Keratinocyte (primary cell): Measurements from ENCODE around the gene MLN. TPM values are rescaled to one million over a fixed set of nuclear protein-coding genes. Genes with fewer than 3 reads are reported as not detected.
A peak's percentile ranks its signal among the peaks of the same experiment; 100 is the strongest.

Experiments used
- DNase-seq: peaks from one replicate; pipeline ENCODE4 v3.0.0-alpha.2; 2011; ENCODE audit warnings: low read depth, missing footprints, low spot score
- FAIRE-seq: peaks from 2 replicates; lab custom pipeline; 2011; peaks lifted over from hg19 to GRCh38; lab: Jason Lieb, UNC
- H2AFZ ChIP-seq: 2 replicates; pipeline ENCODE4 v1.6.0; 2012; ENCODE audit warnings: low read length, control low read depth, inconsistent platforms; ENCODE audit not compliant: control insufficient read depth
- H3K27ac ChIP-seq: 2 replicates; pipeline ENCODE4 v1.5.1; 2011; ENCODE audit warnings: low read length; ENCODE audit not compliant: control insufficient read depth, insufficient read depth
- H3K27me3 ChIP-seq: 3 replicates; pipeline ENCODE4 v1.6.0; 2011; ENCODE audit warnings: low read length; ENCODE audit not compliant: control insufficient read depth, insufficient read depth; ENCODE audit errors: extremely low read depth
- H3K36me3 ChIP-seq, 2 experiments: 2 replicates in 1 of 2; 3 replicates in 1 of 2; pipeline ENCODE4 v1.5.1; 2011; ENCODE audit warnings: low read length in 2 of 2, mild to moderate bottlenecking in 1 of 2; ENCODE audit not compliant: control insufficient read depth in 2 of 2, insufficient read depth in 2 of 2; ENCODE audit errors: extremely low read depth in 1 of 2
- H3K4me1 ChIP-seq: 3 replicates; pipeline ENCODE4 v1.5.1; 2011; ENCODE audit warnings: low read length; ENCODE audit not compliant: control insufficient read depth, insufficient read depth; ENCODE audit errors: extremely low read depth
- H3K4me2 ChIP-seq: 3 replicates; pipeline ENCODE4 v1.6.0; 2011; ENCODE audit warnings: low read depth, low read length; ENCODE audit not compliant: control insufficient read depth, insufficient read depth; ENCODE audit errors: extremely low read depth
- H3K4me3 ChIP-seq, 3 experiments: fragments of 200-600 bp in 1 of 3; sonication (generic) in 1 of 3; 2 replicates in 2 of 3; 3 replicates in 1 of 3; pipeline ENCODE4 v1.5.1; 2011 to 2016; ENCODE audit warnings: low read length in 3 of 3, mild to moderate bottlenecking in 3 of 3, control low read depth in 2 of 3, inconsistent platforms in 1 of 3, low read depth in 1 of 3, mixed read lengths in 1 of 3, mixed run types in 1 of 3, moderate library complexity in 1 of 3; ENCODE audit not compliant: control insufficient read depth in 2 of 3, insufficient read depth in 2 of 3; ENCODE audit errors: extremely low read depth in 1 of 3
- H3K79me2 ChIP-seq: 2 replicates; pipeline ENCODE4 v1.6.0; 2012; ENCODE audit warnings: low read length; ENCODE audit not compliant: control insufficient read depth, insufficient read depth
- H3K9ac ChIP-seq: 3 replicates; pipeline ENCODE4 v1.6.0; 2011; ENCODE audit warnings: low read length; ENCODE audit not compliant: control insufficient read depth, insufficient read depth; ENCODE audit errors: extremely low read depth
- H3K9me1 ChIP-seq: 3 replicates; pipeline ENCODE4 v1.6.0; 2011; ENCODE audit warnings: low read length; ENCODE audit not compliant: control insufficient read depth, insufficient read depth; ENCODE audit errors: extremely low read depth
- H3K9me3 ChIP-seq: 2 replicates; pipeline ENCODE4 v1.5.1; 2012; ENCODE audit warnings: low read depth, low read length; ENCODE audit not compliant: control insufficient read depth
- H4K20me1 ChIP-seq: 3 replicates; pipeline ENCODE4 v1.6.0; 2011; ENCODE audit warnings: low read length; ENCODE audit not compliant: control insufficient read depth, insufficient read depth; ENCODE audit errors: extremely low read depth
- CTCF ChIP-seq, 3 experiments: IDR thresholded peaks in 1 of 3; conservative IDR thresholded peaks in 1 of 3; optimal IDR thresholded peaks in 1 of 3; 2 replicates in 2 of 3; 3 replicates in 1 of 3; pipeline versions ENCODE3 to v1.5.1; 2011; ENCODE audit warnings: low read length in 3 of 3, mild to moderate bottlenecking in 3 of 3, moderate library complexity in 2 of 3, control low read depth in 1 of 3, inconsistent platforms in 1 of 3; ENCODE audit not compliant: insufficient read depth in 2 of 3; ENCODE audit errors: extremely low read depth in 1 of 3
- EZH2 ChIP-seq: IDR thresholded peaks from one replicate; pipeline ENCODE4 v1.6.1; 2012; ENCODE audit warnings: inconsistent platforms, mild to moderate bottlenecking, low read length, moderate library complexity
- dilution Hi-C: fragments of 300-500 bp; cut with MboI; formaldehyde crosslinking; loops from one replicate; pipeline ENCODE4 v1.7.0; 2020; ENCODE audit warnings: low sequenced_read_pairs; ENCODE audit not compliant: extremely low pct_ligation_motif_present
- polyA plus RNA-seq, 5 experiments: library from polyadenylated mRNA; depleted of rRNA in 3 of 5; stranded (reverse) in 3 of 5; stranded (forward) in 1 of 5; unstranded in 1 of 5; fragments of >200 nt; gene quantifications; 1 replicate in 1 of 5; 2 replicates in 3 of 5; 3 replicates in 1 of 5; pipeline versions ENCODE4 v1.2.1 to v1.2.3, GENCODE V29; 2011 to 2012; ENCODE audit warnings: missing spikeins in 2 of 5, low read depth in 1 of 5, low replicate concordance in 1 of 5

The MLN gene
- polyA plus RNA-seq, 1 donor (not counting 4 experiments of a cell fraction or from before 2014, with no cell fraction given), result not detected

- Histone ChIP-seq H3K9ac (no peak overlapping the region), H3K4me3 (no peak overlapping the region), H3K9me3 (no peaks in the 10 kb centered on the region), H3K36me3 (peaks cover 2 to 9% of the 10 kb centered on the region in 2 experiments), H3K27me3 (peaks cover 8% of the 10 kb centered on the region), H3K27ac (no peak overlapping the region), H3K4me2 (no peak overlapping the region), H3K79me2 (peaks cover 29% of the 10 kb centered on the region), H2AFZ (no peak overlapping the region), H4K20me1 (peaks cover 7% of the 10 kb centered on the region), H3K9me1 (no peaks in the 10 kb centered on the region), H3K4me1 (peaks cover 26% of the 10 kb centered on the region)
- TF ChIP-seq EZH2, result no peak
- no peak for TF ChIP-seq CTCF (optimal IDR thresholded peaks at IDR 0.05 in 1 of 3, IDR thresholded peaks at IDR 0.05 in 1 of 3, conservative IDR thresholded peaks at IDR 0.05 in 1 of 3; ENCODE audit: extremely low read depth in 1 of 3, insufficient read depth in 2 of 3, low read length in 3 of 3)
- dilution Hi-C loops, result no loop called here
- no peak for FAIRE-seq
- DNase-seq, result no peak
Observed at GRCh38 chr6:33790379-33790778, 13.4 kb downstream of the MLN start.

GRCh38 chr6:33789550-33789895 lies 14.3 kb downstream of the MLN start:
- no peak for FAIRE-seq
- peaks cover 8% of the 10 kb centered on the region for H3K27me3 ChIP-seq
- peaks cover 26% of the 10 kb centered on the region for H3K4me1 ChIP-seq
- H3K4me2 ChIP-seq, result peak overlapping the region; percentile 99
- H2AFZ ChIP-seq, result peak overlapping the region; percentile 60
- no peak overlapping the region for H3K9ac ChIP-seq
- peak overlapping the region; percentile 8 for H3K27ac ChIP-seq
- peak overlapping the region; percentile 61 to 80 (median 79) for H3K4me3 ChIP-seq
- no peak for TF ChIP-seq CTCF (optimal IDR thresholded peaks at IDR 0.05 in 1 of 3, IDR thresholded peaks at IDR 0.05 in 1 of 3, conservative IDR thresholded peaks at IDR 0.05 in 1 of 3; ENCODE audit: extremely low read depth in 1 of 3, insufficient read depth in 2 of 3, low read length in 3 of 3)
- no peak for TF ChIP-seq EZH2
- H3K9me1 ChIP-seq, result no peaks in the 10 kb centered on the region
- peaks cover 7% of the 10 kb centered on the region for H4K20me1 ChIP-seq
- dilution Hi-C loops, result no loop called here
- H3K36me3 ChIP-seq, result peaks cover 6 to 15% of the 10 kb centered on the region in 2 experiments
- no peak for DNase-seq
- H3K9me3 ChIP-seq, result no peaks in the 10 kb centered on the region
- H3K79me2 ChIP-seq, result peaks cover 37% of the 10 kb centered on the region
